Measurements from ENCODE around the gene SLC10A2. TPM values are rescaled to one million over a fixed set of nuclear protein-coding genes. Genes with fewer than 3 reads are reported as not detected.

The SLC10A2 gene
- total RNA-seq, 1 experiment from 2014 or later, result not detected

GRCh38 chr13:103029798-103030197 is 36.4 kb downstream of the SLC10A2 start:
- Histone ChIP-seq H3K27me3 (ENCODE audit: control insufficient read depth, insufficient read depth, low read length) (no peaks in the 10 kb centered on the region), H3K4me3 (ENCODE audit: insufficient read depth, low read depth, low read length) (no peak overlapping the region), H3K36me3 (replicated peaks; ENCODE audit: control insufficient read depth, insufficient read depth, low read length) (no peaks in the 10 kb centered on the region)
- DNase-seq, result no peak

- Histone ChIP-seq H3K36me3 (replicated peaks; ENCODE audit: control insufficient read depth, insufficient read depth, low read length) (no peaks in the 10 kb centered on the region), H3K4me3 (ENCODE audit: insufficient read depth, low read depth, low read length) (no peak overlapping the region), H3K27me3 (ENCODE audit: control insufficient read depth, insufficient read depth, low read length) (no peaks in the 10 kb centered on the region)
- DNase-seq, result no peak
These were observed 43.9 kb downstream of the SLC10A2 start for GRCh38 chr13:103022336-103022735.

- no peak for DNase-seq
- no peaks in the 10 kb centered on the region for H3K27me3 ChIP-seq (ENCODE audit: control insufficient read depth, insufficient read depth, low read length)
- H3K36me3 ChIP-seq (replicated peaks; ENCODE audit: control insufficient read depth, insufficient read depth, low read length), result no peaks in the 10 kb centered on the region
- no peak overlapping the region for H3K4me3 ChIP-seq (ENCODE audit: insufficient read depth, low read depth, low read length)
These were observed 47.7 kb downstream of the SLC10A2 start for GRCh38 chr13:103018556-103018955.

DNA sequence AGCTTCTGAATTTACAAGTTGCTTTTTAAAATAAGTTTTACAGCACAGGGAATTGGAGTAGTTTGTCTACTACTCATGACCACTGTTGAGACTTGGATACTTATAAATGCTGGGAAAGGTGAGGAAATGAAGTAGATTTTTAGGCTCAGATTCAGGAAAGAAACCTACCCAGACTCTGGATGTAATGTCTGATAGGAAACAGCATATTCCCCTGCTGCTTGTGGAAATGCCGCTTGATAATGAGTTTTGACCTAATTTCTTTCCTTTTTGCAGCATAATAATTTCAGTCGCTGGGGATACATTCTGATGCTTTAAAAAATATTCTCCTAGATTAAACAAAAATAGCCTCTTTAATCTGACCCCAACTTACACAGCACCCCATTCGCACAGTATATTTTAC is 53.6 kb downstream of the SLC10A2 start:
- no peaks in the 10 kb centered on the region for H3K27me3 ChIP-seq (ENCODE audit: control insufficient read depth, insufficient read depth, low read length)
- H3K4me3 ChIP-seq (ENCODE audit: insufficient read depth, low read depth, low read length), result no peak overlapping the region
- H3K36me3 ChIP-seq (replicated peaks; ENCODE audit: control insufficient read depth, insufficient read depth, low read length), result no peaks in the 10 kb centered on the region
- DNase-seq, result no peak

- H3K27me3 ChIP-seq (ENCODE audit: control insufficient read depth, insufficient read depth, low read length), result no peaks in the 10 kb centered on the region
- H3K4me3 ChIP-seq (ENCODE audit: insufficient read depth, low read depth, low read length), result no peak overlapping the region
- no peaks in the 10 kb centered on the region for H3K36me3 ChIP-seq (replicated peaks; ENCODE audit: control insufficient read depth, insufficient read depth, low read length)
- no peak for DNase-seq
These were observed 57.0 kb downstream of the SLC10A2 start for GRCh38 chr13:103009051-103009840.

- Histone ChIP-seq H3K4me3 (ENCODE audit: insufficient read depth, low read depth, low read length) (no peak overlapping the region), H3K36me3 (replicated peaks; ENCODE audit: control insufficient read depth, insufficient read depth, low read length) (no peaks in the 10 kb centered on the region), H3K27me3 (ENCODE audit: control insufficient read depth, insufficient read depth, low read length) (no peaks in the 10 kb centered on the region)
- no peak for DNase-seq
These were observed 58.8 kb downstream of the SLC10A2 start for GRCh38 chr13:103007427-103007762.

DNA sequence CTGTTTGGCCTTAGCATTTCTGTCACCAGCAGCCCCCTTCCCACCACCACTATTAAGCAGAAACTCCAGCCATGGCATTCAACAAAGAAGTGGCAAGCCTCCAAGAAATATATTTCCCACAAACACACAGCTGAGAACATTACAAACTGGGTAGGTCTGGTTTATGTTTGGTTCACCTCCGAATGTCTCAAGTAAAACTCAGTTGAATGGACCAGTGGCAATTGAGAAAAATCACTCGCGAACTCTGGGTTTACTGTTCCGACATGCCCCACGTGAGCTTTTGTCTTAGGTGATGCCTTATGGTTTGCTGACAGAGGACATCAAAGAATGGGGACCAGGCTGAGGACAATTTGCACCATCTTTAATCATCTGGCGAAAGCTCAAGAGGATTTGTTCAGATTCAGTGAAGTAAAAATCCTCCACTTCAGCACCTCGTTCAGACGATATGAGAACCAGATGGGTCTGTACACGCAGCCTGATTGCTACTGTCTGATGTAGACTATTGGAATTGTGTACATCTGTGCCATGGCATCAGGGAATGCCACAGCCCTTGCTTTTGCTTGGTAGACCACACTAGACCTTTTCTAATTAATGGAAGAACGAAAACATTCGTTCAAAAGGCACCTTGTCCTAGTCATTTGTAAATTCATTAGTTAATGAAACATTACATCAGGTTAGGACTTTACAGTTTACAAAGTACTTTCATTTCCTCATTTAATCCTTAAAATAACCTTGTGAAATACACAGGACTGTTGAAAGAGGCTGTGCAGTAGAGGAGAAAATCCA is 59.4 kb downstream of the SLC10A2 start:
- Histone ChIP-seq H3K27me3 (ENCODE audit: control insufficient read depth, insufficient read depth, low read length) (no peaks in the 10 kb centered on the region), H3K36me3 (replicated peaks; ENCODE audit: control insufficient read depth, insufficient read depth, low read length) (no peaks in the 10 kb centered on the region), H3K4me3 (ENCODE audit: insufficient read depth, low read depth, low read length) (no peak overlapping the region)
- DNase-seq, result no peak

DNA sequence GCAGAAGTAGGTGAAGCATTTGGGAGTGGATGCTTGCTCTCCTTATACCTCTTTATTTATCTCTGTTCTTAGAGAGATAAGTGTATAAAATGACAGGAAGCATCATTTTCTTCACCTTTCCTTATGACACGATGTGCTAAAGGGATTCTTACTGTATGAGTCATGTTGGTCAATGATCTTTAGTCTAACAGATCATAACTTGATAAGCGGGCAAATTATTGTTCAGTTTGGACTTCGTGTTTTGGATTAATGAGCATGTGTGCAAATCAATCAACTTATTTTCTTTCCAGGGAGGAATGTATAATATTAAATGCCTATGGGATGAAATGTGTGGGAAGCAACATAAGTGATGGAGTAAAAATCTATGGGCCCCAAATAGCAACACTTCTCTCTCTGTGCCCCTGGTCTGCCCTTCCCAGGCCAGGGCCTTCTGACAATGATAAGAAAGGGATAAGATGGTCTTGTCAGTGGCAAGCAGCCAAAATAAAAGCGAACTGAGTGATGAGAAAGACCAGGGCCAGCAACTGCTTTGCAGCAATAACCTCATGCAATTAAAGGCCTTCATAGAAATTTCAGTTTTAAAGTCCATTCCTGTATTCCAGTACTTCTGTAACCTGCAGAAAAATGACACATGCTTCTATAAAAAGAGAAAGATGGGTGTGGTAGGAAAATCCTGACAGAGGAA is 61.4 kb downstream of the SLC10A2 start:
- no peaks in the 10 kb centered on the region for H3K36me3 ChIP-seq (replicated peaks; ENCODE audit: control insufficient read depth, insufficient read depth, low read length)
- no peak overlapping the region for H3K4me3 ChIP-seq (ENCODE audit: insufficient read depth, low read depth, low read length)
- DNase-seq, result no peak
- no peaks in the 10 kb centered on the region for H3K27me3 ChIP-seq (ENCODE audit: control insufficient read depth, insufficient read depth, low read length)

DNA sequence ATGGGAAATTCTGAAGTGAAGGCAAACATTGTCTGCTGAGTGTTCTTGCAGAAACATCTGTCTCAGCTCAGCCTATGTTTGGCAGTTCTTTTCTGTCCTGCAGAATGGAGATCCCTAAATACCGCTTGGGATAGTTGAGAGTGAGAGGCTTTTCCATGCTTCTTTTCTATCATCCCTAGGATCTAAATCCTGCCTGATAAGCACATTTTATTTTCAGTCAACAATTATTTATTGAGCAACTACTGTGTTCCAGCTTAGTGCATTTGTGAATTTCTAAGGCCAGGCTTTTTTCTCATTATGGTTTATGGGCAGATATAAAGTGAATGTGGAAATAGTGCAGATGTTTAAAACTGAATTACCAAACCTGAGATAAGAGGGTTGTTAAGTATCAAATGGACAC is 62.6 kb downstream of the SLC10A2 start:
- Histone ChIP-seq H3K36me3 (replicated peaks; ENCODE audit: control insufficient read depth, insufficient read depth, low read length) (no peaks in the 10 kb centered on the region), H3K4me3 (ENCODE audit: insufficient read depth, low read depth, low read length) (no peak overlapping the region), H3K27me3 (ENCODE audit: control insufficient read depth, insufficient read depth, low read length) (no peaks in the 10 kb centered on the region)
- no peak for DNase-seq

- DNase-seq, result no peak
- H3K36me3 ChIP-seq (replicated peaks; ENCODE audit: control insufficient read depth, insufficient read depth, low read length), result no peaks in the 10 kb centered on the region
- no peak overlapping the region for H3K4me3 ChIP-seq (ENCODE audit: insufficient read depth, low read depth, low read length)
- H3K27me3 ChIP-seq (ENCODE audit: control insufficient read depth, insufficient read depth, low read length), result no peaks in the 10 kb centered on the region
These were observed 63.9 kb downstream of the SLC10A2 start for GRCh38 chr13:103002279-103002678.

DNA sequence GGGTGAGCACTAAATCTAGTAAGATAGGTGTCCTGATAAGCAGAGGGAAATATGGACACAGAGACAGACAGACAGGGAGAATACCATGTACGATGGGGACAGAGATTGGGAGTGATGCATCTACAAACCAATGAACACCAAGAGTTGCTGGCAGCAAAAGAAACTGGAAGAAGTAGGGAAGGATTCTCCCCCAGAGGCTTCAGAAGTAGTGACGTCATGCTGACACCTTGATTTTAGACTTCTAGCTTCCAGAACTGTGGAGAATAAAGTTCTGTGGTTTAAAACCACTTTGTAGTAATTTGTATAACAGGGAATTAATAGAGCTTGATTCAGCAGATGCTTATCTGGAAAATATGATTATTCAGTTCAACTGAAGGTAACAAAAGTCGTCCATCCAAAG is 66.1 kb downstream of the SLC10A2 start:
- H3K36me3 ChIP-seq (replicated peaks; ENCODE audit: control insufficient read depth, insufficient read depth, low read length), result no peaks in the 10 kb centered on the region
- no peaks in the 10 kb centered on the region for H3K27me3 ChIP-seq (ENCODE audit: control insufficient read depth, insufficient read depth, low read length)
- DNase-seq, result no peak

DNA sequence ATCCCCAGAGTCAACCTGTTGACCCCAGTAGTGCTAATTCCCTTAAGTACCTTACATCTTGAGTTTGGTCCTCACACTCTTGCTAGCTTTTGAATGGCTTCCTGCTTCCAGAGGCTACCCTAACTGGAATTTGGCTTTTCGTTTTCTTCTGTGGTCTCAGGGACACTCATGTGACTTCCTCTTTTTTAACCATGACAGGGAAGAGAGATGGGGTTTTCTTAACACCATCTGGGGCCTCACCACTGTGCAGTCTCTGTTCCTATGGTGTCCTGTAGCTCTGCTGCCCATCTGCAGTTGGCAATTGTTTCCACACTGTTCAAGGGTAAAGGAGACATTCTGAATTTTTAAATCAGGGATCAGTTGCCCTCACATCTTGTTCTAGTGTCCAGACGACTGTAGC is 66.7 kb downstream of the SLC10A2 start:
- no peaks in the 10 kb centered on the region for H3K27me3 ChIP-seq (ENCODE audit: control insufficient read depth, insufficient read depth, low read length)
- no peak for DNase-seq
- H3K36me3 ChIP-seq (replicated peaks; ENCODE audit: control insufficient read depth, insufficient read depth, low read length), result no peaks in the 10 kb centered on the region
- no peak overlapping the region for H3K4me3 ChIP-seq (ENCODE audit: insufficient read depth, low read depth, low read length)

More for the DNA sequence above, 66.1 kb downstream of the SLC10A2 start:
- no peak overlapping the region for H3K4me3 ChIP-seq (ENCODE audit: insufficient read depth, low read depth, low read length)
